ENCODE measurements around the gene CACNB3. TPM values are rescaled to one million over a fixed set of nuclear protein-coding genes. Genes with fewer than 3 reads are reported as not detected.
A peak's percentile ranks its signal among the peaks of the same experiment; 100 is the strongest.
"Not testable (repeated sequence)": the region's sequence is repeated elsewhere in the genome, so short reads cannot be mapped to it uniquely, and the experiment has no call there.

The CACNB3 gene
- total RNA-seq, 2 donors from 2014 or later = 23.4 to 54.5 TPM

- Histone ChIP-seq H3K4me1 (no peaks in the 10 kb centered on the region), H3K36me3 (no peaks in the 10 kb centered on the region), H3K27me3 (no peaks in the 10 kb centered on the region), H3K9ac (ENCODE audit: low read depth in 2 of 2, low read length in 2 of 2) (peak within 1 kb of the TSS; percentile 76 to 77), H3K27ac (peak within 1 kb of the TSS; percentile 38), H3K9me3 (no peaks in the 10 kb centered on the region), H3K4me3 (peak within 1 kb of the TSS; percentile 66)
- TF ChIP-seq CTCF (IDR thresholded peaks at IDR 0.05) = no peak
- peak; percentile 92 for DNase-seq
- intact Hi-C loops (cut with DNase I) = no loop called here
Observed at GRCh38 chr12:48865281-48866051, 47.2 kb downstream of the CACNB3 start, which contains the start of gene RND1. Gene RND1 (minus strand): TSS chr12:48865870. CDS start chr12:48865767, 103 bp downstream.

GRCh38 chr12:48866052-48866711, 47.9 kb downstream of the CACNB3 start:
- peak overlapping the region; percentile 38 for H3K27ac ChIP-seq
- H3K9me3 ChIP-seq = no peaks in the 10 kb centered on the region
- H3K9ac ChIP-seq (ENCODE audit: low read depth in 2 of 2, low read length in 2 of 2) = peak overlapping the region in 1 of 2 donors; percentile 77
- no peak for TF ChIP-seq CTCF (IDR thresholded peaks at IDR 0.05)
- peak overlapping the region; percentile 66 for H3K4me3 ChIP-seq
- no peaks in the 10 kb centered on the region for H3K4me1 ChIP-seq
- H3K36me3 ChIP-seq = no peaks in the 10 kb centered on the region
- no peaks in the 10 kb centered on the region for H3K27me3 ChIP-seq
- DNase-seq = no peak
- intact Hi-C loops (cut with DNase I) = no loop called here

- TF ChIP-seq CTCF (IDR thresholded peaks at IDR 0.05) = no peak
- Histone ChIP-seq H3K27me3 (no peaks in the 10 kb centered on the region), H3K9ac (ENCODE audit: low read depth in 2 of 2, low read length in 2 of 2) (no peak overlapping the region), H3K9me3 (no peaks in the 10 kb centered on the region), H3K36me3 (no peaks in the 10 kb centered on the region), H3K27ac (no peak overlapping the region), H3K4me1 (no peaks in the 10 kb centered on the region), H3K4me3 (no peak overlapping the region)
- no peak for DNase-seq
- intact Hi-C loops (cut with DNase I) = no loop called here
Observed at GRCh38 chr12:48868451-48868850, 50.2 kb downstream of the CACNB3 start.

DNA sequence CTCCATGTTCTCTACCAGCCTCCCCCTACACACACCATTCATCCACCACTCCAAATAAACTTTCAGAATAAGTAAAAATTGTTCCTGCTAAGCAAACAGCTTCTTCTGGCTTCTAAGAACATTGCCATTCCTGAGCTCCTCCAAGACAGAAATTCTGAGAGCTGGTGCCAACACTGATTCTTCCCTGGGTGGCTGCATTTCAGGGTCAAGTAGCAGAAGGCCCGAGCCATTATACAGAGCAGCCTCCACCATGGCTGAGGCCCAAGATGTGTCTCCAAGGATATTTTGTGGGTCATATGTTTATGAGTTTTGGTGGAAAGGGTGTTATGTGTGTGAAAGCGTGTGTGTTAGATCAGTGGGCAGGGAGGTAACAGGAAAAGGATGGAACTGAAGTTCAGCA, 50.9 kb downstream of the CACNB3 start:
- Histone ChIP-seq H3K4me1 (no peaks in the 10 kb centered on the region), H3K4me3 (no peak overlapping the region), H3K9ac (ENCODE audit: low read depth in 2 of 2, low read length in 2 of 2) (no peak overlapping the region), H3K9me3 (no peaks in the 10 kb centered on the region), H3K27ac (no peak overlapping the region), H3K36me3 (no peaks in the 10 kb centered on the region), H3K27me3 (no peaks in the 10 kb centered on the region)
- TF ChIP-seq CTCF (IDR thresholded peaks at IDR 0.05) = no peak
- no peak for DNase-seq
- intact Hi-C loops (cut with DNase I) = no loop called here

GRCh38 chr12:48873096-48873495, 54.8 kb downstream of the CACNB3 start:
- no peak for DNase-seq
- H3K36me3 ChIP-seq = no peaks in the 10 kb centered on the region
- TF ChIP-seq CTCF (IDR thresholded peaks at IDR 0.05) = no peak
- no peaks in the 10 kb centered on the region for H3K4me1 ChIP-seq
- no peak overlapping the region for H3K9ac ChIP-seq (ENCODE audit: low read depth in 2 of 2, low read length in 2 of 2)
- H3K9me3 ChIP-seq = no peaks in the 10 kb centered on the region
- no peak overlapping the region for H3K27ac ChIP-seq
- H3K4me3 ChIP-seq = no peak overlapping the region
- no peaks in the 10 kb centered on the region for H3K27me3 ChIP-seq
- intact Hi-C loops (cut with DNase I) = no loop called here

GRCh38 chr12:48873534-48873933, 55.2 kb downstream of the CACNB3 start:
- intact Hi-C loops (cut with DNase I); H3K9me3 ChIP-seq; H3K27me3 ChIP-seq; H3K27ac ChIP-seq; H3K36me3 ChIP-seq; H3K9ac ChIP-seq (ENCODE audit: low read depth in 2 of 2, low read length in 2 of 2); H3K4me3 ChIP-seq; DNase-seq; H3K4me1 ChIP-seq: not testable (repeated sequence)

Data from colonic mucosa (tissue), 4 donors.